Transverse colon (tissue), 3 donors: ENCODE results near the gene CGB8.

Experiments
- POLR2A ChIP-seq: fragments of 450-650 bp; IDR thresholded peaks from one replicate; pipeline ENCODE4 v1.6.1; 2016; ENCODE audit warnings: antibody characterized with exemption, mild to moderate bottlenecking, moderate library complexity
- POLR2AphosphoS5 ChIP-seq, 3 donors: sonication (generic); formaldehyde crosslinking; IDR thresholded peaks; one replicate each; pipeline ENCODE4 v1.6.1; 2016; ENCODE audit warnings: antibody characterized with exemption in 3 of 3

- no peak for TF ChIP-seq POLR2A
- TF ChIP-seq POLR2AphosphoS5 (IDR thresholded peaks at IDR 0.05): no peak
Measured at GRCh38 chr19:49086296-49086695, 37.4 kb upstream of the CGB8 start.
